Activated CD4-positive, alpha-beta T cell treated with anti-CD3 and anti-CD28 coated beads, Interleukin-2, amount 10 ng/mL, durations not matched to agents 24 days and 14 days (primary cell): ENCODE data around the gene TRAPPC3. TPM values are rescaled to one million over a fixed set of nuclear protein-coding genes. Genes with fewer than 3 reads are reported as not detected.
"Not testable (repeated sequence)": the region's sequence is repeated elsewhere in the genome, so short reads cannot be mapped to it uniquely, and the experiment has no call there.

Experiments
- DNase-seq: peaks from one replicate; pipeline ENCODE4 v3.0.0; 2022
- H3K27ac Mint-ChIP-seq: one replicate; pipeline ENCODE4 v1.8.0; 2022; ENCODE audit warnings: mild to moderate bottlenecking, mixed read lengths
- H3K27me3 Mint-ChIP-seq: one replicate; pipeline ENCODE4 v1.8.0; 2022; ENCODE audit warnings: mixed read lengths
- H3K36me3 Mint-ChIP-seq: one replicate; pipeline ENCODE4 v1.8.0; 2022; ENCODE audit warnings: low read depth, mild to moderate bottlenecking, mixed read lengths
- H3K4me1 Mint-ChIP-seq: one replicate; pipeline ENCODE4 v1.8.0; 2021; ENCODE audit warnings: mixed read lengths
- H3K4me3 Mint-ChIP-seq: one replicate; pipeline ENCODE4 v1.8.0; 2022; ENCODE audit warnings: mild to moderate bottlenecking, moderate library complexity, mixed read lengths
- H3K9me3 Mint-ChIP-seq: one replicate; pipeline ENCODE4 v1.8.0; 2021; ENCODE audit warnings: mixed read lengths
- intact Hi-C: fragments of 100-400 bp; cut with micrococcal nuclease; formaldehyde crosslinking; loops from one replicate; pipeline ENCODE4 v1.15.1; 2023
- total RNA-seq: library from RNA; stranded (reverse); gene quantifications from 2 replicates; pipeline ENCODE4 v1.2.3, GENCODE V29; 2022

The TRAPPC3 gene
- total RNA-seq, 1 donor from 2014 or later = 71.2 TPM

- H3K4me1 Mint-ChIP-seq = peaks cover 62% of the 10 kb centered on the region
- intact Hi-C loops = loop anchor here (1.0 kb wide), 1 partner anchor 12 kb away; the partner anchor contains the start of gene TRAPPC3
- peak; percentile 91 for DNase-seq
Measured at GRCh38 chr1:36160949-36161485, 11.7 kb upstream of the TRAPPC3 start.

GRCh38 chr1:36160388-36160948 is 11.2 kb upstream of the TRAPPC3 start:
- peak overlapping the region; percentile 99 for H3K27ac Mint-ChIP-seq
- H3K4me3 Mint-ChIP-seq = peak overlapping the region; percentile 88
- no peaks in the 10 kb centered on the region for H3K27me3 Mint-ChIP-seq
- H3K4me1 Mint-ChIP-seq = peaks cover 62% of the 10 kb centered on the region
- no peak for DNase-seq
- intact Hi-C loops = loop anchor here (1.0 kb wide), 1 partner anchor 11 kb away; the partner anchor contains the start of gene TRAPPC3
- H3K9me3 Mint-ChIP-seq = no peaks in the 10 kb centered on the region
- H3K36me3 Mint-ChIP-seq = peaks cover 39% of the 10 kb centered on the region

More at GRCh38 chr1:36160949-36161485, 11.7 kb upstream of the TRAPPC3 start:
- Mint-ChIP-seq H3K27ac (peak overlapping the region; percentile 99), H3K4me3 (peak overlapping the region; percentile 88), H3K9me3 (no peaks in the 10 kb centered on the region), H3K27me3 (no peaks in the 10 kb centered on the region), H3K36me3 (peaks cover 39% of the 10 kb centered on the region)

- H3K4me1 Mint-ChIP-seq = peaks cover 63% of the 10 kb centered on the region
- peak overlapping the region; percentile 88 for H3K4me3 Mint-ChIP-seq
- H3K27me3 Mint-ChIP-seq = no peaks in the 10 kb centered on the region
Measured at GRCh38 chr1:36159614-36160387, 10.5 kb upstream of the TRAPPC3 start.

GRCh38 chr1:36158827-36159252 is 9.6 kb upstream of the TRAPPC3 start:
- H3K9me3 Mint-ChIP-seq, H3K27me3 Mint-ChIP-seq, DNase-seq: not testable (repeated sequence)
- intact Hi-C loops = loop anchor here (5.0 kb wide), 1 partner anchor 1318 kb away; no protein-coding TSS in a partner anchor
- peak overlapping the region; percentile 96 for H3K4me3 Mint-ChIP-seq
- H3K4me1 Mint-ChIP-seq = peaks cover 63% of the 10 kb centered on the region
- H3K27ac Mint-ChIP-seq = peak overlapping the region; percentile 99
- peaks cover 31% of the 10 kb centered on the region for H3K36me3 Mint-ChIP-seq

More at GRCh38 chr1:36159614-36160387, 10.5 kb upstream of the TRAPPC3 start:
- Mint-ChIP-seq H3K9me3 (no peaks in the 10 kb centered on the region), H3K36me3 (peaks cover 38% of the 10 kb centered on the region), H3K27ac (peak overlapping the region; percentile 99)
- intact Hi-C loops = loop anchor here (1.0 to 5.0 kb wide), 2 partner anchors 10 to 1318 kb away; partner anchors contain the start of gene TRAPPC3
- DNase-seq = no peak

DNA sequence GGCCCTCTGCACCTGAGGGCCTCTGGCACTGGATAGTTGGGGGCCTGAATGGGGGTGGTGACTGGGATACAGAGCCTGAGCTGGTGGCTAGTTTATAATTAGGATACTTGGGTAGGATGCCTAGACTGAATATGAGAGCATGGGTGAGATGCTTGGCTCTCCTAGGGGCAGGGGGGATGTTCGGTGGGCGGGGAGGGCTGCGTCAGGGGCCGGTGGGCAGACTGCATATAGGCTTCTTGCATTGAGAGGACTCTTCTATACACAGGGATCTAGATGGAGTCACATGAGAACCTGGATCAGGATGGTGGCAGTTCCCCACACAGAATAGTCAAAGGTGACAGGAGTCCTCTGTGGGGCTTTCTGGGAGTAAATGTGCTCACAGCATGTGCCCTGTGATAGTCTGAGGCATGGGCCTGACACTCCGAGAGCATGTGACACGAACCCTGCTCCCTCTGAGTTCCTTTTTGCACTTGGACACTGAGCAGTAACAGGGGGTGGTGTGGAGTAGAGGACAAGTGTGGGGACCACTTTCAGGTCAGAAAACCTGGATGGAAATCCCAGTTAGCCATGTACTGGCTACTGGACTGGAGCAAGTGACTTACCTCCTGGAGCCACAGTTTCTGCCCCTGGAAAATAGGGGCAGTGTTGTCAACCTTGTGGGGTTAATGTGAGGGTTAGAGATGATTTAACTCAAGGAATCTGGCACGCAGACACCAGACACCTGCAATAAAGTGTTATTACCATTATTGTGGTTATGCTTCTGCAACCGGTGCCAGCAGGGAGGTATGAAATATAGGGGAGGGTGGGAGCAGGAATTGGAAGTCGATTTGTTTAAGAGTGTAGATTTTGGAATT is 8.9 kb upstream of the TRAPPC3 start:
- Mint-ChIP-seq H3K4me1 (peaks cover 67% of the 10 kb centered on the region), H3K9me3 (no peaks in the 10 kb centered on the region), H3K36me3 (peaks cover 31% of the 10 kb centered on the region), H3K27ac (peak overlapping the region; percentile 96), H3K4me3 (peak overlapping the region; percentile 96), H3K27me3 (no peaks in the 10 kb centered on the region)
- intact Hi-C loops = loop anchor here (5.0 kb wide), 1 partner anchor 1319 kb away; no protein-coding TSS in a partner anchor
- peak; percentile 69 for DNase-seq

DNA sequence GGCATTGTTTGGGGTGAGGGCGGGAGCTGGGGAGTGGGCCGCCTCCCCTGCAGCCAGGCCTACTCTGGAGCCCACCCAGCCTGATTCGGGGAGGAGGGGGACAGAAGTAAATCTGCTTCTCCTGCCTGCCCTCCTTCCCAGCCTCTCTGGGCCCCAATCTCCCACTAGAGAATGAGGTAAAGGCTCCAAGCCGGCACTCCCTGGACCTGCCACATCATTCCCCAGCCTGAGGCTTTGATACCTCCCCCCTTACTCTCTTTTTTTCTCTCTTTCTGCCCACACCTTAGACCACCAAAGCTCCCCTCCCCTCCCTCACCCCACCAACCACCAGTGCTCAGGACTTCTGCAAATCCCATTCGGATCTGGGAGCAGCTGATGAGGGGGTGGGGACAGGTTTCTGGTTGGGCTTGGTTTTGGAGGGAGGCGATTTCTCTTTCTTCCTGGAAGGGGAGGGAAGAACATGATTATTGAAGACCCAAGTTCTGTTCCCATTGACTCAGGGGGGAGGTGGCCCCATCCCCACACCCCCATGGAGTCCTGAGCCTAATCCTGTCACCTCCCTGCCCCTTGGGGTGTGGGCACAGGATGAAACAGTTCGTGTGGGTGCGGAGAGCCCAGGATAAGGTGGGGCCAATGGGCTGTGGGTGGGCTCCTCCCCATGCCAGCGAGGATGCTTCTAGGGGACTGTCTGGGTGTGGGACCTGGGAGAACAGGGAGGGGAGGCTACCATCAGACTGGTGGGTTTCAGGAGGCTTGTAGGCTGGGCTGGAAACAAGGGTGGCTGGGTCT is 8.0 kb upstream of the TRAPPC3 start:
- Mint-ChIP-seq H3K27me3 (no peaks in the 10 kb centered on the region), H3K4me3 (peak overlapping the region; percentile 96), H3K27ac (peak overlapping the region; percentile 96), H3K9me3 (no peaks in the 10 kb centered on the region), H3K4me1 (peaks cover 66% of the 10 kb centered on the region), H3K36me3 (peaks cover 28% of the 10 kb centered on the region)
- intact Hi-C loops = loop anchor here (5.0 kb wide), 1 partner anchor 1320 kb away; no protein-coding TSS in a partner anchor
- peak; percentile 69 for DNase-seq

- Mint-ChIP-seq H3K4me3 (peak overlapping the region; percentile 96), H3K27ac (peak overlapping the region; percentile 96), H3K27me3 (no peaks in the 10 kb centered on the region), H3K36me3 (peaks cover 24% of the 10 kb centered on the region), H3K9me3 (no peaks in the 10 kb centered on the region), H3K4me1 (peaks cover 65% of the 10 kb centered on the region)
- DNase-seq = peak; percentile 90
- intact Hi-C loops = loop anchor here (5.0 kb wide), 1 partner anchor 1321 kb away; no protein-coding TSS in a partner anchor
Measured at GRCh38 chr1:36156329-36157114, 7.2 kb upstream of the TRAPPC3 start.

DNA sequence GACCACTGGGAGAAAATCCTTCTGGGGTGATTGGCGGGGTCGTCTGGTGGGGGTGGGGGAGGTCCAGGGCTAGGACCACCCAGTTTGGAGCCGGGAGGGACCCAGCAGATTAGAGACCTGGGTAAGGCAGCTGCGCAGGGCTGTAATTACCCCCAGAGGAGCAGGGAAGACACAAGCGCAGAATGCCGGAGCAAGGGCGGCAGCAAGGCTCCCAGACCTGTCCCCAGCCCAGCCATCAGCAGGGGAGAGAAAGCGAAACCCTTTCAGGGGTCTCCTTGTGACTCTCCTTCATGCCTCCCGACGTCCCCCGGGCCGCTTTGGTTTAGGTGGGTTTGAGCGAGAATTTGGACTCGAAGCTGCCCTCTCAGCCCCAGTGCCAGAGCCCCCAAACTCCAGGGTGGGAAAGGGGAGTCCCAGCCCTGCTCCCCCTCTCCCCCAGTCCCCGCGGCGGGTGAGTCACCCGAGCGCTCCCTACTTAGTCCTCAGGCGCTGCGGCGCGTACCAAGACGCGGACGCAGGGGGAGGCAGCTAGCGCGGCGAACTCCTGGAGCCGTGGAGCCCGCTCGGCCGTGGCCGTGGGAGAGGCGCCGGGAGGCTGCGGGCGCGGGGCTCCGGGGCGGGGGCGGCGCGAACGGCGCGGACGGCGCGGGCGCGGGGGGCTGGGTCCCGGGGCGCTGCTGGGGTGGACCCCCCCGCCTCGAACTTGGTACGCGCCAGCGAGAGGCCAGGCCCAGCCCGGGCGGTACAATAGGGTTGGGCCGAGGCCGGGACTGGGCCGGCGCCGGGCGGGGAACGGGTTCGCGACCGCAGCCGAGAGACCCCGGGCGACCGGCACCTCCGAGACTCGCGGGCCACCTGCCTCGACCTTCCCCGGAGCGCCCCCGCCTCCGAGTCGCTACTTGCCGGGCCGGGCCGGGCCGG is 6.4 kb upstream of the TRAPPC3 start, which contains the start of gene MAP7D1:
Gene MAP7D1 (plus strand): TSS at position 753 of the 921 bp plus-strand sequence. CDS start 258 bp downstream, outside the sequence.
- intact Hi-C loops = loop anchor here (1.0 to 5.0 kb wide), 2 partner anchors 69 to 1322 kb away; partner anchors contain the start of gene THRAP3
- H3K9me3 Mint-ChIP-seq = no peaks in the 10 kb centered on the region
- H3K4me1 Mint-ChIP-seq = peaks cover 65% of the 10 kb centered on the region
- peaks cover 23% of the 10 kb centered on the region for H3K36me3 Mint-ChIP-seq
- H3K27me3 Mint-ChIP-seq = no peaks in the 10 kb centered on the region
- DNase-seq = peak; percentile 94
- H3K27ac Mint-ChIP-seq = peak within 1 kb of the TSS; percentile 96
- H3K4me3 Mint-ChIP-seq = peak within 1 kb of the TSS; percentile 96

- intact Hi-C loops = loop anchor here (1.0 to 5.0 kb wide), 2 partner anchors 69 to 1322 kb away; partner anchors contain the start of gene THRAP3
- peak overlapping the region; percentile 92 for H3K27ac Mint-ChIP-seq
- H3K4me3 Mint-ChIP-seq = peak overlapping the region; percentile 90
- H3K4me1 Mint-ChIP-seq = peaks cover 65% of the 10 kb centered on the region
- peak; percentile 61 for DNase-seq
- no peaks in the 10 kb centered on the region for H3K9me3 Mint-ChIP-seq
- H3K27me3 Mint-ChIP-seq = no peaks in the 10 kb centered on the region
- peaks cover 23% of the 10 kb centered on the region for H3K36me3 Mint-ChIP-seq
Measured at GRCh38 chr1:36154765-36155407, 5.6 kb upstream of the TRAPPC3 start.

DNA sequence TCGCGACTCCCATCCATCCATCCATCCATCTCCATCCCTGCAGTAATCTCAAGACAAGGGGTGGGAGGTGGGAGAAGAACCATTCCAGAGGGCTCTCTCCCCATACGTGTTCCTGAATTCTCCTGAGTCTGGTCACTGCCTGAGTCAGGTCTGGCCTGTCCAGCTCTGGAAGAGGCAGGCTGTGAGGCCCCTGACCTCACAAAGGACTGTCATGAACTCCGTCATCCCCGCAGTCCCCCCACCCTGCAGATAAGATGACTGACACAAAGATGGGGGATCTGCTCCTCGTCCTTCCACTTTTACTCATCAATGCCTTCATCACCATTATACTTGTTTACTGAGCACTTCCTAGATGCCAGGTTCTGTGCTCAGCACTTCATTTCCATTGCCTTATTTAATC is 5.0 kb upstream of the TRAPPC3 start:
- H3K4me1 Mint-ChIP-seq = peaks cover 63% of the 10 kb centered on the region
- intact Hi-C loops = no loop called here
- DNase-seq = peak; percentile 59
- no peaks in the 10 kb centered on the region for H3K9me3 Mint-ChIP-seq
- H3K36me3 Mint-ChIP-seq = peaks cover 20% of the 10 kb centered on the region
- H3K4me3 Mint-ChIP-seq = peak overlapping the region; percentile 90
- H3K27ac Mint-ChIP-seq = peak overlapping the region; percentile 59
- H3K27me3 Mint-ChIP-seq = no peaks in the 10 kb centered on the region
